HEK293T (cell line): ENCODE measurements around the gene MARF1.

Experiments
- CTCF ChIA-PET: fragments of 350-600 bp; formaldehyde crosslinking; extraction: SDS; loops from one replicate; lab custom pipeline; 2021; ENCODE audit warnings: antibody characterized with exemption, inconsistent platforms; lab: Yijun Ruan, JAX
- POLR2A ChIA-PET: fragments of 350-600 bp; formaldehyde crosslinking; extraction: SDS; loops from one replicate; lab custom pipeline; 2020; ENCODE audit warnings: antibody characterized with exemption, inconsistent platforms; lab: Yijun Ruan, JAX
- DNase-seq: peaks from one replicate; pipeline ENCODE4 v3.0.0; 2012; ENCODE audit warnings: mixed read lengths; ENCODE audit errors: extremely low spot score
- ARNT ChIP-seq: fragments of 450-650 bp; IDR thresholded peaks from 2 replicates; pipeline ENCODE4 v1.6.1; 2017; ENCODE audit warnings: mild to moderate bottlenecking
- BHLHE40 ChIP-seq: fragments of 450-650 bp; IDR thresholded peaks from 2 replicates; pipeline ENCODE4 v1.6.1; 2016; ENCODE audit warnings: mild to moderate bottlenecking, moderate library complexity, borderline replicate concordance
- CTBP1 ChIP-seq: fragments of 450-650 bp; IDR thresholded peaks from 2 replicates; pipeline ENCODE4 v1.6.1; 2016; ENCODE audit warnings: borderline replicate concordance
- ELF4 ChIP-seq: fragments of 450-650 bp; IDR thresholded peaks from 2 replicates; pipeline ENCODE4 v1.6.1; 2017; ENCODE audit warnings: antibody characterized with exemption
- FOXA1 ChIP-seq: fragments of 450-650 bp; IDR thresholded peaks from 2 replicates; pipeline ENCODE4 v1.6.1; 2016; ENCODE audit warnings: mild to moderate bottlenecking
- FOXK2 ChIP-seq: fragments of 450-650 bp; IDR thresholded peaks from 2 replicates; pipeline ENCODE4 v1.6.1; 2016; ENCODE audit warnings: mild to moderate bottlenecking
- FOXM1 ChIP-seq: fragments of 450-650 bp; IDR thresholded peaks from 2 replicates; pipeline ENCODE4 v1.6.1; 2017; ENCODE audit warnings: mild to moderate bottlenecking, borderline replicate concordance
- HDGF ChIP-seq: fragments of 450-650 bp; IDR thresholded peaks from 2 replicates; pipeline ENCODE4 v1.6.1; 2017; ENCODE audit warnings: antibody characterized with exemption, borderline replicate concordance
- L3MBTL2 ChIP-seq: fragments of 450-650 bp; conservative IDR thresholded peaks from 2 replicates; pipeline ENCODE4 v1.6.1; 2016; ENCODE audit warnings: mild to moderate bottlenecking
- LEF1 ChIP-seq: fragments of 450-650 bp; IDR thresholded peaks from 2 replicates; pipeline ENCODE4 v1.6.1; 2017; ENCODE audit warnings: mild to moderate bottlenecking, borderline replicate concordance
- NFRKB ChIP-seq: fragments of 450-650 bp; IDR thresholded peaks from 2 replicates; pipeline ENCODE4 v1.6.1; 2016; ENCODE audit warnings: mild to moderate bottlenecking, moderate library complexity
- SP1 ChIP-seq: fragments of 450-650 bp; IDR thresholded peaks from 2 replicates; pipeline ENCODE4 v1.6.1; 2017
- SUZ12 ChIP-seq: fragments of 450-650 bp; IDR thresholded peaks from 2 replicates; pipeline ENCODE4 v1.6.1; 2016; ENCODE audit warnings: mild to moderate bottlenecking
- TARDBP ChIP-seq: fragments of 450-650 bp; IDR thresholded peaks from 2 replicates; pipeline ENCODE4 v1.6.1; 2016
- ZNF384 ChIP-seq: fragments of 450-650 bp; IDR thresholded peaks from 2 replicates; pipeline ENCODE4 v1.6.1; 2016
- TF ChIP-seq, protein P1 (sequence below): fragments of 450-650 bp; IDR thresholded peaks from 2 replicates; pipeline ENCODE4 v1.6.1; 2016

Gene MARF1

DNA sequence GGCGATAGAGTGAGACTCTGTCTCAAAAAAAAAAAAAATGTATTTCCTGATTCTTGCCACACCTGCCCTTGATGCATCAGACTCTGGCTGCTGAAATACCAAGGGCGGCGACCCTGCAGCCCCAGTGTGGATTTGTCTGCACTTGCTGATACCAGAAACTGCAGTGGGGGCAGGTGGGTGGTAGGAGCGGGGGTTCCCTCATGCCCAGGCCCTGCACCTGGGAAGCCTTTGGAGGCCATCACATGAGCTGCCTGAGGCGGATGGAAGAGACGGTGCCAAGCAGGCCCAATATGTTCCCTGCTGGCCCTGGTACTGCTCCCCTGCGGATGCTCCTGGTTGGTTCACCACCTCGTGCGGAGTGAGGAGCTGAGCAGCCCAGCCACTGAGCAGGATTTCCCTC is 50.6 kb downstream of the MARF1 start:
- no peak for TF ChIP-seq SUZ12
- no peak for TF ChIP-seq BHLHE40
- TF ChIP-seq LEF1 = no peak
- TF ChIP-seq L3MBTL2 = no peak
- TF ChIP-seq SP1 = no peak
- no peak for DNase-seq
- ChIA-PET CTCF (interaction anchor here (0.6 kb wide), 1 partner anchor 165 kb away, joined by 4 read pairs; no protein-coding TSS in a partner anchor), POLR2A (no interaction called here)

DNA sequence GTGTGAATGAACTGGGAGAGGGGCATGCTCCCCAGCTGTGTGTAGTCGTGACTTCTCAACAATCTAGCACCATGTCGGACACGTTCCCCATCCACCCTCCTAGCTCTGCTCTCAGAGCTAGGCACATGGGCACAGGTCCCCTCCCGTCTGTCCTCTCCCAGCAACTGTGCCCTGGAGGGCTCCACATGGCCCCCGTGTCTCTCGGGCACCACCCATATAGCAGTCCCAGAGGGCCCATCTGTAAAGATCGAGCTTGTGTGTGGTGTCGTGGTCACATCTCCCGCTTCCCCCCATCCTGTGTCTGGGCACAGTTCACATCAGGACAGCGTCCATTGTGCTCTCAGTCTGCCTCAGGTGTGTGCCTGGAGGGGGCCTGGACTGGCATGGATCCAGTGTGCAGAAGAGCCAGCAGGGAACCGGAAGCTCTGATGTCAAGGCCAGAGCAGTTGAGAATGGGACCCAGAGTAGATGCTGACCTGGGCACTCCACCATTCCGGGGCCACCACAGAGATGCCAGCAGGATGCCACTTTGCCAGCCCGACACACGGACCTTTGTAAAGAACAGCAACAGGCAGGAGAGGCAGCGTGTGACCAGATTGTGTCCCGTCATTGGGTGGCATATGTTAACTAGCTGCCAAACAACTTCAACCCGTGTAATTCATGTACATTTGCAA is 55.7 kb downstream of the MARF1 start:
- POLR2A ChIA-PET = no interaction called here

DNA sequence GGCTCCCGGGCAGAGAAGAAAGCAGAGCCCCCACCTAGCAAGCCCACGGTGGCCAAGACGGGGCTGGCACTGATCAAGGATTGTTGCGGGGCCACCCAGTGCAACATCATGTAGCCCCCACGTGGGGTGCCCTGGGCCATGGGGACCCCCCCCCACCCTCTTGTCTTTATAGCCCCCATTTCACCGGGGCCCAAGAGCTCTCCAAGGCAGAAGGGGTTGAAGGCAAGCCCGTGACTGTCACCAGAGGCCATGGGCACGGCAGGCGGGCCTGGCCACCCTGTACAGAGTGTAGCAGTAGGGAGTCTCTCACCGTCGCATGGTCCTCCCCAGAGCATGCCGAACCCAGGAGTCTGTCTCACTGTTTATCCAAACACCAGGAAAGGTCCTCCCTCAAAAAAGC is 56.2 kb downstream of the MARF1 start:
- ChIA-PET POLR2A (no interaction called here), CTCF (no interaction called here)
- DNase-seq = no peak
- TF ChIP-seq CTBP1 (no peak), FOXA1 (no peak), NFRKB (no peak), FOXK2 (no peak), HDGF (no peak), L3MBTL2 (no peak), SP1 (no peak), FOXM1 (no peak), SUZ12 (no peak), ELF4 (no peak)
- TF ChIP-seq, protein P1, sequence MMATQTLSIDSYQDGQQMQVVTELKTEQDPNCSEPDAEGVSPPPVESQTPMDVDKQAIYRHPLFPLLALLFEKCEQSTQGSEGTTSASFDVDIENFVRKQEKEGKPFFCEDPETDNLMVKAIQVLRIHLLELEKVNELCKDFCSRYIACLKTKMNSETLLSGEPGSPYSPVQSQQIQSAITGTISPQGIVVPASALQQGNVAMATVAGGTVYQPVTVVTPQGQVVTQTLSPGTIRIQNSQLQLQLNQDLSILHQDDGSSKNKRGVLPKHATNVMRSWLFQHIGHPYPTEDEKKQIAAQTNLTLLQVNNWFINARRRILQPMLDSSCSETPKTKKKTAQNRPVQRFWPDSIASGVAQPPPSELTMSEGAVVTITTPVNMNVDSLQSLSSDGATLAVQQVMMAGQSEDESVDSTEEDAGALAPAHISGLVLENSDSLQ = no peak

More for the DNA sequence above, 55.7 kb downstream of the MARF1 start:
- no peak for DNase-seq
- TF ChIP-seq TARDBP = no peak
- no peak for TF ChIP-seq SUZ12
- TF ChIP-seq ARNT = no peak
- TF ChIP-seq NFRKB = no peak
- no peak for TF ChIP-seq LEF1
- TF ChIP-seq FOXK2 = no peak
- no peak for TF ChIP-seq FOXM1
- TF ChIP-seq FOXA1 = no peak
- TF ChIP-seq BHLHE40 = no peak
- TF ChIP-seq SP1 = no peak
- TF ChIP-seq ELF4 = no peak
- TF ChIP-seq ZNF384 = no peak
- CTCF ChIA-PET = interaction anchor here (1.2 kb wide), 1 partner anchor 16 kb away, joined by 3 read pairs; no protein-coding TSS in a partner anchor

DNA sequence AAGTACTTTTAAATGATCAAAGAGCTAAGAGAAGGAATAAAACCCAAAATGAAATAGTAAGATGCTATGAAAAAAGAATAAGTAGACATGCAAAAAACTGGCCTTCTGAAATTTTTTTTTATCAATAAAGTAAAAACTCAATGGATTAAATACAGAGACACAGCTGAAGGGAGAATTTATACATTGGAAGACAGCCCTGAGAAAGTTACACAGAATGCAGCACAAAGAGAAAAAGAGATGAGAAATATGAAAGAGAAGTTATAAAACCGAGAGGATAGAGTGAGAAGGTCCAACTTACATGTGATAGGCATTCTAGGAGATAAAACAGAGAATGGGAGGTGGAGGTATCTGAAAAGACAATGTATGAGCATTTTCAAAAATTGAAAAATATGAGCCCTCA is 57.0 kb downstream of the MARF1 start:
- ChIA-PET POLR2A (no interaction called here), CTCF (no interaction called here)
- TF ChIP-seq HDGF (no peak), ELF4 (no peak), SP1 (no peak), SUZ12 (no peak), BHLHE40 (no peak), ARNT (no peak), NFRKB (no peak), FOXM1 (no peak), L3MBTL2 (no peak), TARDBP (no peak), ZNF384 (no peak), FOXK2 (no peak), CTBP1 (no peak), LEF1 (no peak), FOXA1 (no peak)
- TF ChIP-seq, protein P1 = no peak
- no peak for DNase-seq

DNA sequence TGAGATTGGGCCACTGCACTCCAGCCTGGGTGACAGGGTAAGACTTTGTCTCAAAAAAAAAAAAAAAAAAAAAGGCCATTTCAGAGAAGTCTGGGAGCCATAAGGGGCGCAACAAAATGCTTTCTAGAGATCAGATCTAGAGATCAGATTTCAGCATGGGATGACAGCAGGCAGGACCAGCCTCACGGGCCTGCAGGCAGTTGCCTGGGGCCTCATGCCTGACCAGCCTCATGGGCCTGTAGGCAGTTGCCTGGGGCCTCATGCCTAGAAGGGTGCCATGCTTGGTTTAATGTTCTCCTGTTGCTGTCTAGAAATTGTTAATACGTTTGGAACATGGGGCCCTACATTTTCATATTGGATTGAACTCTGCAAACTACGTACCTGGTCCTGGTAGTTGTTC is 59.4 kb downstream of the MARF1 start:
- ChIA-PET CTCF (no interaction called here), POLR2A (no interaction called here)
- no peak for TF ChIP-seq FOXM1
- TF ChIP-seq FOXK2 = no peak
- TF ChIP-seq BHLHE40 = no peak
- TF ChIP-seq ZNF384 = no peak
- no peak for TF ChIP-seq ELF4
- TF ChIP-seq TARDBP = no peak
- TF ChIP-seq SUZ12 = no peak
- no peak for TF ChIP-seq SP1
- TF ChIP-seq L3MBTL2 = no peak
- no peak for TF ChIP-seq HDGF
- TF ChIP-seq, protein P1 = no peak
- TF ChIP-seq FOXA1 = no peak
- no peak for TF ChIP-seq ARNT
- no peak for TF ChIP-seq CTBP1
- TF ChIP-seq NFRKB = no peak
- no peak for DNase-seq

DNA sequence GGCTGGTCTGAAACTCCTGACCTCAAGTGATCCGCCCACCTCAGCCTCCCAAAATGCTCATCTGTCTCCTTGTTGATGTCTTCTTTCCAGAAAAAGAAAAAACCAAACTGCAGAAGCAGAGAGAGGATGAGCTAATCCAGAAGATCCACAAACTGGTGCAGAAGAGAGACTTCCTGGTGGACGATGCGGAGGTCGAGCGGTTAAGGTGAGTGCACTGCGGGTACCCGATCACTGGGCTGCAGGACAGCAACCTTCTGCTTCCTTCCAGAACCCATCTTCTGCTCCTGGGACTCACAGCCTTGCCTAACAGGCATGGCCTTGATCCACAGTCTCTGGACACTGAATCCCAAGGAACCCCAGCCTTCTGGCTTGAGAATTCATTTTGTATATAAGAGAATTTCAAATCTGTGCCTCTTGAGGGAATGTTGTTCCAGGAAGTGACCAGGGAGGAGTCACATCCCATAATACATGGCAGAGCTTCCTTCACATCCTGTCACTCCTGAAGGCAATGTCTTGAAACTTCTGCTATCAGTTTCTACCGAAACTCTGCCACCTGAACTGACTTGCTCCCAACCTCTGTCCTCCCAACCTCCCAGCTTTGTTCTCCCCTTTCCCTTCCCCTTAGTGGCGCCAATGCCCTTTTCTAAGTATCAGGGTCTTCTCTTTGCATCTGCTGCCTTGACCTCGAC is 61.7 kb downstream of the MARF1 start:
- TF ChIP-seq FOXM1 (no peak), TARDBP (no peak), ELF4 (no peak), FOXA1 (no peak), LEF1 (no peak), ZNF384 (no peak), BHLHE40 (no peak), HDGF (no peak), CTBP1 (no peak)
- POLR2A ChIA-PET = no interaction called here
- no peak for DNase-seq
- CTCF ChIA-PET = no interaction called here
